Muscle of leg (tissue), 11 donors: ENCODE results near the gene SPTBN5. TPM values are rescaled to one million over a fixed set of nuclear protein-coding genes. Genes with fewer than 3 reads are reported as not detected.

ENCODE experiments used
- DNase-seq: peaks from one replicate; pipeline ENCODE4 v3.0.0; 2013
- H3K27ac ChIP-seq: one replicate; pipeline ENCODE4 v1.5.1; 2013; ENCODE audit warnings: mild to moderate bottlenecking, low read length, control low read depth
- H3K27me3 ChIP-seq: one replicate; pipeline ENCODE4 v1.6.1; 2013; ENCODE audit warnings: low read length; ENCODE audit not compliant: control insufficient read depth, insufficient read depth
- H3K36me3 ChIP-seq: one replicate; pipeline ENCODE4 v1.6.1; 2013; ENCODE audit warnings: low read length; ENCODE audit not compliant: control insufficient read depth, insufficient read depth
- H3K4me1 ChIP-seq: one replicate; pipeline ENCODE4 v1.6.1; 2013; ENCODE audit warnings: low read length; ENCODE audit not compliant: control insufficient read depth, insufficient read depth
- H3K4me3 ChIP-seq: one replicate; pipeline ENCODE4 v1.5.1; 2013; ENCODE audit warnings: low read length, control low read depth
- H3K9me3 ChIP-seq: replicated peaks from 2 replicates; pipeline ENCODE4 v1.6.1; 2013; ENCODE audit warnings: low read depth, low read length; ENCODE audit not compliant: control insufficient read depth
- WGBS: methylation state at CpG from one replicate; pipeline ENCODE4 v1.1.5; 2013; ENCODE audit warnings: missing lambda C conversion rate; ENCODE audit not compliant: insufficient coverage; 5-methylcytosine and 5-hydroxymethylcytosine counted together
- polyA plus RNA-seq, 8 donors: library from polyadenylated mRNA; unstranded; fragments of 120-200 nt; gene quantifications; one replicate each; pipeline versions ENCODE4 v1.2.1 to v1.2.3, GENCODE V29; 2013; ENCODE audit warnings: inconsistent platforms in 1 of 8, low replicate concordance in 1 of 8; ENCODE audit not compliant: insufficient read length in 8 of 8, insufficient read depth in 1 of 8
- total RNA-seq: library from RNA; stranded (reverse); fragments of 120-200 nt; gene quantifications from one replicate; pipeline ENCODE4 v1.2.4, GENCODE V29; 2013

SPTBN5 gene
- total and polyA plus RNA-seq, 9 donors = 1.8 to 9.4 (median 4.1) TPM

DNA sequence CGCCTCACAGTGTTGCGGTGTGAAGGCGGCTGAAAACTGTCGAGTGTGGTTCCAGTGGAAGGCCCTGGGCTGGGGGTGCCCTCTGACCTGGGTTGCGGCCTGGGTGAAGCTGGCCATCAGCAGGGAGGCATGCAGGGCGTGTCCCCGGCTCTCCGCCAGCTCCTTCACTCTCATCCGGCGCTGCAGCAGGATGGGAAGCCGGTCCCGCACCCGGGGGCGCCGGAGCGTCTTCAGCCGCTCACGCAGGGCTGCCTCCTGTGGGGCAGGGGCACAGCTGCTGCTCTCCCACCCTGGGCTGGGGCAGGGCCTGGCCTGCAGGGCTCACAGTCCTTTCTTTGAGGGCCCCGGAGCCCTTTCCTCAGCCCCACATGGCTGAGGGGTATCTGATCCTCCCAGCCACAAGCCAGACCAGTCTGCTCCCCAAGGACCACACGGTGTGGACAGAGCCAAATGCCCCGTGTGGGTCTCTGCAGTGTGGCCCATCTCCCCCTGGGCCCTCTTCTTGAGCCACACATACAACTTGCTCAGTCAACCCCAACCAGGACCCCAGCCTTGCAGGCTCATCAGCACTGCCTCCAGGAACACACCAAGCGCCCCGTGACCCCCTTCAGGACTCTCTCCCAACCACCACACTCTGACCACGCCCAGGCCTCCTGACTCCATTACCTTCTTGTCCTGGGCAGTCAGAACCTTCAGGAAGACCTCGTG, 26.8 kb downstream of the SPTBN5 start:
- Histone ChIP-seq H3K4me1 (peaks cover 12% of the 10 kb centered on the region), H3K36me3 (peaks cover 6% of the 10 kb centered on the region), H3K27me3 (no peaks in the 10 kb centered on the region), H3K27ac (no peak overlapping the region), H3K9me3 (no peaks in the 10 kb centered on the region), H3K4me3 (no peak overlapping the region)
- 87% methylated on average over 23 of the region's 25 CpGs for WGBS
- no peak for DNase-seq

GRCh38 chr15:41866263-41866703, 27.6 kb downstream of the SPTBN5 start:
- Histone ChIP-seq H3K4me3 (no peak overlapping the region), H3K27me3 (no peaks in the 10 kb centered on the region), H3K9me3 (no peaks in the 10 kb centered on the region), H3K36me3 (peaks cover 5% of the 10 kb centered on the region), H3K4me1 (peaks cover 12% of the 10 kb centered on the region), H3K27ac (no peak overlapping the region)
- 49% methylated on average over 6 of the region's 8 CpGs for whole genome bisulfite sequencing
- no peak for DNase-seq

GRCh38 chr15:41865490-41866055, 28.3 kb downstream of the SPTBN5 start:
- Histone ChIP-seq H3K4me1 (peaks cover 12% of the 10 kb centered on the region), H3K27me3 (no peaks in the 10 kb centered on the region), H3K36me3 (peaks cover 3% of the 10 kb centered on the region), H3K27ac (no peak overlapping the region), H3K9me3 (no peaks in the 10 kb centered on the region), H3K4me3 (no peak overlapping the region)
- 80% methylated on average over 3 of the region's 18 CpGs for whole genome bisulfite sequencing
- no peak for DNase-seq

DNA sequence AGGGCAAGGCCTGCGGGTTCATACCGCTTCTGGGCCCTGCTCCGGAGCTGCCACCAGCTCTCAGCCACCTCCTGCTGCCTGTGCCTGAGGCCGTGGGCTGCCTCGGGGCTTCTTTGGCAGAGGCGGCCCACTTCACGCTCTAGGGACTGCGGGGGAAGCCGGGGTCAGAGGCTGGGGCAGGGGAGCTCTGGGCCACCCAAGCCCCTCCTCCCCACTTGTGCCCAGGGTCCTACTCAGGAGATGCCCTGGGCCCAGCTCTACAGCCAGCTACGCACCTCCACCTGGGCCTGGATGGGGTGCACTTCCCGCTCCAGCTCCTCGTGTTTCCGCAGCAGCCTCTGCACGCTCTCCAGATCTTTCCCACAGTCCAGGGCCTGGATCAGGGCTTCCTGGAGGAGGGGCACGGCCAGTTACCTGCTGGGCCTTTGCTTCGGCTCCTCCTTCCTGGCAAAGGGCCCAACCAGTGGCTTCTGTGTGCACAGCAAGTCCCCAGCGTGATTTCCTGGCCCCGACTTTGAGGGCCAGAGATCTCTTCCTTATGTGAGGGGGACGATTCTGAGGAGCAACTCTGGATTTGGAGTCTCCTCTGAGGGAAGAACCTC, 31.2 kb downstream of the SPTBN5 start:
- Histone ChIP-seq H3K4me1 (peaks cover 15% of the 10 kb centered on the region), H3K27ac (no peak overlapping the region), H3K9me3 (no peaks in the 10 kb centered on the region), H3K27me3 (no peaks in the 10 kb centered on the region), H3K36me3 (peaks cover 3% of the 10 kb centered on the region), H3K4me3 (no peak overlapping the region)
- DNase-seq = no peak
- 69% methylated on average over 13 of the region's 19 CpGs for WGBS

- 70% methylated on average over 15 of the region's 18 CpGs for WGBS
- DNase-seq = no peak
- Histone ChIP-seq H3K4me3 (no peak overlapping the region), H3K36me3 (peaks cover 4% of the 10 kb centered on the region), H3K27ac (no peak overlapping the region), H3K9me3 (no peaks in the 10 kb centered on the region), H3K4me1 (peaks cover 15% of the 10 kb centered on the region), H3K27me3 (no peaks in the 10 kb centered on the region)
Observed at GRCh38 chr15:41861736-41862356, 32.0 kb downstream of the SPTBN5 start.

DNA sequence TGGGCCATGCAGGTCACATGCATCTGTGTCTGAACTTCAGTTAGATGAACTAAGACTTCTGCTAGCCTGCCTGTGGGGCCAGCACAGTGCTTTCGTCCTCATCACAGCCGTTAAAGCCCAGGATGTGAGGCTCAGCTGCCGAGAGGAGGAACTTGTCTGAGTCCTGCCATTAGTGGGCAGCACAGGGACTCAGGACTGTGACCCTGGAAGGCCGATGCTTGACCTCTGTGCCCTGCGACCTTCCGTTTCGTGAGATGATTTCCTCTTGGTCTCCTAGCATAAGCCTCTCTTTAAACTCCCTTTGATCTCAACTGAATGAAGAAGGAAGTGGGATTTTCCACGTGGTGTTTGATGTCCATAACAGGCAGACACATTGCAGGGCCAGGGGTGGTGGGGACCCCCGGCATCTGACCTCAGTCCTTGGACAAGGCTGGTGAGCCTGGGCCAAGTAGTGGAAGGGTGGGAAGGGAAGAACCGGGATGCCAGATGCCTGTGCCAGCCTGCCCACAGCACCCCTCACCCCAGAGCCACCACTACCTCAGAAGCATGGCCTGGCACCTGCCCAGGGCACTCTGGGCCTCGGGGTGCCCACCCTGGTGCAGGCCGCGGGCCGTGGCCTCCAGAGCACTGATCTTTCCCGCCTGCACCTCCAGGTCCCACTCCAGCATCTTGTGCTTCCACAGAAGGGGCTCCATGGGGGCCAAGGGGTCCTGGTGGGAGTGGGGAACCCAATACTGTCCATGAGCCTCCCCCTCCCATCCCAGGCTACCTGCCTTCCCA, 33.6 kb downstream of the SPTBN5 start:
- DNase-seq = no peak
- Histone ChIP-seq H3K36me3 (peaks cover 8% of the 10 kb centered on the region), H3K4me3 (no peak overlapping the region), H3K9me3 (no peaks in the 10 kb centered on the region), H3K27ac (no peak overlapping the region), H3K27me3 (peaks cover 3% of the 10 kb centered on the region), H3K4me1 (peaks cover 12% of the 10 kb centered on the region)
- 62% methylated on average over 8 of the region's 15 CpGs for WGBS

- DNase-seq = no peak
- Histone ChIP-seq H3K27ac (no peak overlapping the region), H3K36me3 (peaks cover 6% of the 10 kb centered on the region), H3K9me3 (no peaks in the 10 kb centered on the region), H3K27me3 (peaks cover 3% of the 10 kb centered on the region), H3K4me1 (peaks cover 26% of the 10 kb centered on the region), H3K4me3 (no peak overlapping the region)
- 69% methylated on average over 10 of the region's 15 CpGs for WGBS
Observed at GRCh38 chr15:41858756-41859155, 35.1 kb downstream of the SPTBN5 start.

GRCh38 chr15:41857316-41857715, 36.5 kb downstream of the SPTBN5 start:
- Histone ChIP-seq H3K4me3 (no peak overlapping the region), H3K27ac (no peak overlapping the region), H3K36me3 (peaks cover 5% of the 10 kb centered on the region), H3K9me3 (no peaks in the 10 kb centered on the region), H3K27me3 (peaks cover 3% of the 10 kb centered on the region), H3K4me1 (peaks cover 35% of the 10 kb centered on the region)
- 79% methylated on average over 3 of the region's 9 CpGs for WGBS
- DNase-seq = no peak

GRCh38 chr15:41856716-41857115, 37.1 kb downstream of the SPTBN5 start:
- no peak for DNase-seq
- WGBS = 97% methylated on average over 12 of the region's 12 CpGs

More at GRCh38 chr15:41856716-41857115, 37.1 kb downstream of the SPTBN5 start:
- H3K27me3 ChIP-seq = peaks cover 5% of the 10 kb centered on the region
- H3K27ac ChIP-seq = no peak overlapping the region
- no peaks in the 10 kb centered on the region for H3K9me3 ChIP-seq
- peaks cover 5% of the 10 kb centered on the region for H3K36me3 ChIP-seq
- H3K4me1 ChIP-seq = peaks cover 35% of the 10 kb centered on the region
- no peak overlapping the region for H3K4me3 ChIP-seq
